Measurements from ENCODE around the gene SUB1. TPM values are rescaled to one million over a fixed set of nuclear protein-coding genes. Genes with fewer than 3 reads are reported as not detected.

SUB1 gene
- total RNA-seq, 1 donor from 2014 or later: 235 TPM

DNA sequence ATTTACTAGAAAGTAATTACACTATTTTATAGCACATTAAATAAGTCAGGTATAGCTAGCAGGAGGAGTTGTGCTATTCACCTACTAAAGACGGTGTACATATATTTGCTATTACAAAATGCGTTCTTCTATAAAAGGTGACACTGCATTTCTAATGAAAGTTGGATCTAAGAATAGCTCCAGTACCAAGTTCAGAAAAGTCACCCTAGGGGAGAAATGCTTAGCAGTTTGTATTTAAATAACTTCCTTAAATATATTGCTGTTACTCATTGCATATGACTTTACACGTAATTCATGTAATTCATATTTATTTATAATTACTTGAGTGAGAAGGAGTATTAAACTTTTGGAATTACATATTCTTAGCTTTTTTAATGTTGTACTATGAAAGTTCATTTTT lies 7.0 kb upstream of the SUB1 start:
- Mint-ChIP-seq H3K27ac (ENCODE audit: unreplicated experiment) (no peak overlapping the region), H3K9me3 (ENCODE audit: unreplicated experiment) (no peaks in the 10 kb centered on the region)

DNA sequence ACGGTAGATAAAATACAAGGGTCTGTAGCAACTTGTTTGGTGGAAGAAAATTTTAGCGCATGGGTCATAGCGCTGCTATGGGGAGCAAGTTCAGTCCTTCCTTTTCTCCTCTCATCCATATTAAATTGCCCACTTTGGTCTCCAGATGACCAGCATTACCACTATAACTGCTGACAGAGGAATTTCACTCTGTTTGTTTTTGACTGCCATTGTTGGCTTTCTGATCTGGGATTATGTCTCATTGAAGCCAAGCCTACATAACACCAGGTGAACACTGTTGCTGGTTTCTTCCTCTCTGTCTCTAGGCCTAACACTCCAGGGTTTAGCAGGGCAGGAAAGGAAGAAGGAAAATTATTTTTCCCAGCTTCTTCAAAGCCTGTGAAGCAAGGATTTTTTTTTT lies 6.6 kb upstream of the SUB1 start:
- TF ChIP-seq EZH2 (IDR thresholded peaks at IDR 0.05; ENCODE audit: insufficient read depth, low read length): no peak
- TF ChIP-seq, protein P1, sequence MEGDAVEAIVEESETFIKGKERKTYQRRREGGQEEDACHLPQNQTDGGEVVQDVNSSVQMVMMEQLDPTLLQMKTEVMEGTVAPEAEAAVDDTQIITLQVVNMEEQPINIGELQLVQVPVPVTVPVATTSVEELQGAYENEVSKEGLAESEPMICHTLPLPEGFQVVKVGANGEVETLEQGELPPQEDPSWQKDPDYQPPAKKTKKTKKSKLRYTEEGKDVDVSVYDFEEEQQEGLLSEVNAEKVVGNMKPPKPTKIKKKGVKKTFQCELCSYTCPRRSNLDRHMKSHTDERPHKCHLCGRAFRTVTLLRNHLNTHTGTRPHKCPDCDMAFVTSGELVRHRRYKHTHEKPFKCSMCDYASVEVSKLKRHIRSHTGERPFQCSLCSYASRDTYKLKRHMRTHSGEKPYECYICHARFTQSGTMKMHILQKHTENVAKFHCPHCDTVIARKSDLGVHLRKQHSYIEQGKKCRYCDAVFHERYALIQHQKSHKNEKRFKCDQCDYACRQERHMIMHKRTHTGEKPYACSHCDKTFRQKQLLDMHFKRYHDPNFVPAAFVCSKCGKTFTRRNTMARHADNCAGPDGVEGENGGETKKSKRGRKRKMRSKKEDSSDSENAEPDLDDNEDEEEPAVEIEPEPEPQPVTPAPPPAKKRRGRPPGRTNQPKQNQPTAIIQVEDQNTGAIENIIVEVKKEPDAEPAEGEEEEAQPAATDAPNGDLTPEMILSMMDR (IDR thresholded peaks at IDR 0.05; ENCODE audit: insufficient read depth, low read depth, low read length): no peak
- H3K27ac ChIP-seq (ENCODE audit: low read depth, low read length): no peak overlapping the region
- H2AFZ ChIP-seq (ENCODE audit: low read depth, low read length): no peak overlapping the region
- H3K79me2 ChIP-seq (ENCODE audit: insufficient read depth, low read length): no peaks in the 10 kb centered on the region
- peaks cover 4% of the 10 kb centered on the region for H3K4me1 ChIP-seq (ENCODE audit: insufficient read depth, low read length)
- H4K20me1 ChIP-seq (ENCODE audit: insufficient read depth, low read length): no peaks in the 10 kb centered on the region
- FAIRE-seq (no peak), DNase-seq (ENCODE audit: low read depth) (no peak)
- Mint-ChIP-seq H3K4me1 (ENCODE audit: low read depth, unreplicated experiment) (peaks cover 3% of the 10 kb centered on the region), H3K36me3 (ENCODE audit: low read depth, unreplicated experiment) (no peaks in the 10 kb centered on the region), H3K27ac (ENCODE audit: unreplicated experiment) (no peak overlapping the region), H3K9me3 (ENCODE audit: unreplicated experiment) (no peaks in the 10 kb centered on the region), H3K27me3 (ENCODE audit: low read depth, unreplicated experiment) (no peaks in the 10 kb centered on the region), H3K4me3 (ENCODE audit: unreplicated experiment) (no peak overlapping the region)
- no peaks in the 10 kb centered on the region for H3K27me3 ChIP-seq (ENCODE audit: insufficient read depth, low read length)
- no peaks in the 10 kb centered on the region for H3K36me3 ChIP-seq (ENCODE audit: insufficient read depth, low read length)
- H3K9ac ChIP-seq (ENCODE audit: low read length): no peak overlapping the region
- H3K4me3 ChIP-seq (ENCODE audit: insufficient read depth, low read depth, low read length): no peak overlapping the region
- H3K4me2 ChIP-seq (ENCODE audit: low read length): no peak overlapping the region
- no peaks in the 10 kb centered on the region for H3K9me3 ChIP-seq (ENCODE audit: insufficient read depth, low read depth, low read length)

More for the DNA sequence above, 7.0 kb upstream of the SUB1 start:
- peaks cover 3% of the 10 kb centered on the region for H3K4me1 Mint-ChIP-seq (ENCODE audit: low read depth, unreplicated experiment)
- DNase-seq (ENCODE audit: low read depth) (no peak), FAIRE-seq (no peak)
- Histone ChIP-seq H3K9me3 (ENCODE audit: insufficient read depth, low read depth, low read length) (no peaks in the 10 kb centered on the region), H3K9ac (ENCODE audit: low read length) (no peak overlapping the region), H3K36me3 (ENCODE audit: insufficient read depth, low read length) (no peaks in the 10 kb centered on the region), H4K20me1 (ENCODE audit: insufficient read depth, low read length) (no peaks in the 10 kb centered on the region), H3K27ac (ENCODE audit: low read depth, low read length) (no peak overlapping the region), H3K79me2 (ENCODE audit: insufficient read depth, low read length) (no peaks in the 10 kb centered on the region), H3K4me1 (ENCODE audit: insufficient read depth, low read length) (peaks cover 4% of the 10 kb centered on the region), H2AFZ (ENCODE audit: low read depth, low read length) (no peak overlapping the region), H3K27me3 (ENCODE audit: insufficient read depth, low read length) (no peaks in the 10 kb centered on the region), H3K4me3 (ENCODE audit: insufficient read depth, low read depth, low read length) (no peak overlapping the region), H3K4me2 (ENCODE audit: low read length) (no peak overlapping the region)
- H3K4me3 Mint-ChIP-seq (ENCODE audit: unreplicated experiment): no peak overlapping the region
- H3K36me3 Mint-ChIP-seq (ENCODE audit: low read depth, unreplicated experiment): no peaks in the 10 kb centered on the region
- no peak for TF ChIP-seq EZH2 (IDR thresholded peaks at IDR 0.05; ENCODE audit: insufficient read depth, low read length)
- TF ChIP-seq, protein P1 (IDR thresholded peaks at IDR 0.05; ENCODE audit: insufficient read depth, low read depth, low read length): no peak
- H3K27me3 Mint-ChIP-seq (ENCODE audit: low read depth, unreplicated experiment): no peaks in the 10 kb centered on the region

DNA sequence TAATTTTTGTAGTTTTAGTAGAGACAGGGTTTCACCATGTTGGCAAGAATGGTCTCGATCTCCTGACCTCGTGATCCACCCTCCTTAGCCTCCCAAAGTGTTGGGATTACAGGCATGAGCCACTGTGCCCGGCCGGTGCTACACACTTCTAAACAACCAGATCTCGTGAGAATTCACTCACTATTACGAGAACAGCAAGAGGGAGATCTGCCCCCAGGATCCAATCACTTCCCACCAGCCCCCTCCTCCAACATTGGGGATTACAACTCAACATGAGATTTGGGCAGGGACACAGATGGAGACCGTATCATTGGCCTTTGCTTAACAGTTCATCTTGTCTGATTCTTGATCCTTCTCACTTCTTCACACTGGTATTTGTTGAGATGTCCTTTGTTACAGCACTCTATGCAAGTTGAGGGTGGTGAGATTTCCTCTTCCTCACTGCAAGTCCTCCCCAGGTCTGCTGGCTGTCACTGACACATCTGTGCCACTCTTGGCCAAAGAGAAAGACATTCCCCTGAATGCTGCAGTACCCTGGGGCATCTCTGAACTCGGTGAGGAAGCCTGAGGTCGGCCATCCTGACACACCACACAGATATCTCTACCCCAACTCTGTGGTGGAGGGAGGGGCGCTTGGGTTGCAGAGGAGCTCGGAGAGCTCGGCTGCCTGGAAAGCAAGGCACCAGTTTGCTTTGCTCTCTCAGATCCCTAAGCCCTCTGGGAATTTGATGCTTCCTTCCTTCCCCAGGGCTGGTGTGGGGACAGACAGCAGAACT lies 4.2 kb upstream of the SUB1 start:
- no peaks in the 10 kb centered on the region for H3K27me3 ChIP-seq (ENCODE audit: insufficient read depth, low read length)
- H3K4me2 ChIP-seq (ENCODE audit: low read length): no peak overlapping the region
- no peak overlapping the region for H3K4me3 ChIP-seq (ENCODE audit: insufficient read depth, low read depth, low read length)
- H3K4me1 Mint-ChIP-seq (ENCODE audit: low read depth, unreplicated experiment): peaks cover 3% of the 10 kb centered on the region
- H3K36me3 ChIP-seq (ENCODE audit: insufficient read depth, low read length): no peaks in the 10 kb centered on the region
- DNase-seq (ENCODE audit: low read depth): no peak
- peaks cover 2% of the 10 kb centered on the region for H4K20me1 ChIP-seq (ENCODE audit: insufficient read depth, low read length)
- no peaks in the 10 kb centered on the region for H3K36me3 Mint-ChIP-seq (ENCODE audit: low read depth, unreplicated experiment)
- no peak overlapping the region for H3K27ac Mint-ChIP-seq (ENCODE audit: unreplicated experiment)
- FAIRE-seq: no peak
- H3K4me3 Mint-ChIP-seq (ENCODE audit: unreplicated experiment): no peak overlapping the region
- no peak overlapping the region for H2AFZ ChIP-seq (ENCODE audit: low read depth, low read length)
- H3K27me3 Mint-ChIP-seq (ENCODE audit: low read depth, unreplicated experiment): no peaks in the 10 kb centered on the region
- H3K9me3 ChIP-seq (ENCODE audit: insufficient read depth, low read depth, low read length): no peaks in the 10 kb centered on the region
- H3K79me2 ChIP-seq (ENCODE audit: insufficient read depth, low read length): peaks cover 8% of the 10 kb centered on the region
- TF ChIP-seq, protein P1 (IDR thresholded peaks at IDR 0.05; ENCODE audit: insufficient read depth, low read depth, low read length): no peak
- no peak for TF ChIP-seq EZH2 (IDR thresholded peaks at IDR 0.05; ENCODE audit: insufficient read depth, low read length)
- no peaks in the 10 kb centered on the region for H3K9me3 Mint-ChIP-seq (ENCODE audit: unreplicated experiment)
- H3K27ac ChIP-seq (ENCODE audit: low read depth, low read length): no peak overlapping the region
- H3K4me1 ChIP-seq (ENCODE audit: insufficient read depth, low read length): peaks cover 4% of the 10 kb centered on the region
- no peak overlapping the region for H3K9ac ChIP-seq (ENCODE audit: low read length)
